Naive thymus-derived CD4-positive, alpha-beta T cell (primary cell): Measurements from ENCODE around the gene GDAP1L1. TPM values are rescaled to one million over a fixed set of nuclear protein-coding genes. Genes with fewer than 3 reads are reported as not detected.

ENCODE experiments used
- ATAC-seq: fragments of 150-1000 bp; cut with Tn5 transposase; 2 replicates; pipeline ENCODE4 v1.10.0; 2021; ENCODE audit warnings: mild to moderate bottlenecking, moderate library complexity
- CTCF ChIA-PET: fragments of 350-600 bp; sonication (Branson Sonifier 250); formaldehyde crosslinking; loops from one replicate; lab custom pipeline; 2021; ENCODE audit warnings: antibody characterized with exemption; lab: Charles Lee
- POLR2A ChIA-PET: fragments of 350-600 bp; sonication (Branson Sonifier 250); formaldehyde crosslinking; loops from one replicate; lab custom pipeline; 2021; ENCODE audit warnings: antibody characterized with exemption, inconsistent platforms; lab: Charles Lee
- DNase-seq, 9 donors: peaks; one replicate each; pipeline versions ENCODE4 v3.0.0 to v3.0.0-alpha.2; 2020 to 2022; ENCODE audit warnings: mixed read lengths in 1 of 9
- H3K27ac ChIP-seq: one replicate; pipeline ENCODE4 v1.7.0; 2013; ENCODE audit warnings: mild to moderate bottlenecking, low read depth, low read length, moderate library complexity
- H3K27me3 ChIP-seq, 2 donors: one replicate each; pipeline ENCODE4 v1.7.0; 2013; ENCODE audit warnings: low read length in 2 of 2, mild to moderate bottlenecking in 2 of 2, moderate library complexity in 2 of 2; ENCODE audit not compliant: control insufficient read depth in 2 of 2, insufficient read depth in 2 of 2
- H3K36me3 ChIP-seq, 3 experiments: 1 replicate in 2 of 3; 2 replicates in 1 of 3; pipeline ENCODE4 v1.7.0; 2013; ENCODE audit warnings: low read length in 3 of 3, mild to moderate bottlenecking in 3 of 3, moderate library complexity in 1 of 3; ENCODE audit not compliant: insufficient read depth in 3 of 3, control insufficient read depth in 2 of 3
- H3K4me1 ChIP-seq, 2 donors: one replicate each; pipeline ENCODE4 v1.7.0; 2013; ENCODE audit warnings: low read length in 2 of 2, mild to moderate bottlenecking in 2 of 2, moderate library complexity in 1 of 2; ENCODE audit not compliant: control insufficient read depth in 2 of 2, insufficient read depth in 2 of 2
- H3K4me3 ChIP-seq: 2 replicates; pipeline ENCODE4 v1.7.0; 2013; ENCODE audit warnings: mild to moderate bottlenecking, low read length
- H3K9me3 ChIP-seq, 3 experiments: 1 replicate in 2 of 3; 2 replicates in 1 of 3; pipeline ENCODE4 v1.7.0; 2013; ENCODE audit warnings: low read length in 3 of 3; ENCODE audit not compliant: control insufficient read depth in 2 of 3
- H3K27ac Mint-ChIP-seq, 9 donors: one replicate each; pipeline ENCODE4 v1.8.0; 2020 to 2022; ENCODE audit warnings: mixed read lengths in 9 of 9, mild to moderate bottlenecking in 8 of 9, moderate library complexity in 5 of 9, inconsistent platforms in 2 of 9
- H3K27me3 Mint-ChIP-seq, 5 donors: one replicate each; pipeline ENCODE4 v1.8.0; 2021 to 2022; ENCODE audit warnings: mixed read lengths in 5 of 5, mild to moderate bottlenecking in 1 of 5
- H3K36me3 Mint-ChIP-seq, 5 donors: one replicate each; pipeline ENCODE4 v1.8.0; 2020 to 2022; ENCODE audit warnings: mixed read lengths in 5 of 5, mild to moderate bottlenecking in 3 of 5, inconsistent platforms in 1 of 5
- H3K4me1 Mint-ChIP-seq, 7 donors: one replicate each; pipeline ENCODE4 v1.8.0; 2020 to 2022; ENCODE audit warnings: mixed read lengths in 7 of 7, mild to moderate bottlenecking in 3 of 7, inconsistent platforms in 1 of 7
- H3K4me3 Mint-ChIP-seq, 10 donors: one replicate each; pipeline ENCODE4 v1.8.0; 2020 to 2022; ENCODE audit warnings: mild to moderate bottlenecking in 10 of 10, mixed read lengths in 10 of 10, moderate library complexity in 6 of 10, inconsistent platforms in 2 of 10
- H3K9me3 Mint-ChIP-seq, 11 donors: one replicate each; pipeline ENCODE4 v1.8.0; 2020 to 2022; ENCODE audit warnings: mixed read lengths in 11 of 11, mild to moderate bottlenecking in 4 of 11, inconsistent platforms in 1 of 11, moderate library complexity in 1 of 11
- intact Hi-C, 2 donors: fragments of 100-400 bp; cut with micrococcal nuclease; formaldehyde crosslinking; loops; one replicate each; pipeline ENCODE4 v1.15.1; 2023
- polyA plus RNA-seq, 2 donors: library from polyadenylated mRNA; unstranded; fragments of 300-500 nt; fragmentation: Illumina TruSeq; gene quantifications; one replicate each; pipeline ENCODE4 v1.2.3, GENCODE V29; 2021
- total RNA-seq, 6 experiments: library from RNA in 5 of 6; stranded (reverse) in 5 of 6; gene quantifications; 1 replicate in 5 of 6; 2 replicates in 1 of 6; pipeline ENCODE4 v1.2.3 and lab custom pipeline; 2021 to 2026

The GDAP1L1 gene
- total and polyA plus RNA-seq, 7 experiments from 2014 or later: not detected

- H3K27ac Mint-ChIP-seq: peak overlapping the region in 8 of 9 donors; percentile 45 to 99 (median 91)
- Histone ChIP-seq H3K9me3 (no peaks in the 10 kb centered on the region), H3K27ac (no peak overlapping the region), H3K27me3 (no peaks in the 10 kb centered on the region), H3K4me3 (no peak overlapping the region), H3K4me1 (peaks cover 26 to 27% of the 10 kb centered on the region in 2 donors), H3K36me3 (no peaks in the 10 kb centered on the region)
- peaks cover 0 to 5% (median 0%) of the 10 kb centered on the region in 5 donors for H3K36me3 Mint-ChIP-seq
- no peaks in the 10 kb centered on the region for H3K27me3 Mint-ChIP-seq
- peaks cover 32 to 62% (median 52%) of the 10 kb centered on the region in 7 donors for H3K4me1 Mint-ChIP-seq
- CTCF ChIA-PET: interaction anchor here (0.6 kb wide), 1 partner anchor 165 kb away, joined by 4 read pairs; no protein-coding TSS in a partner anchor
- ATAC-seq: no peak
- no peak for DNase-seq
- intact Hi-C loops: no loop called here
- H3K4me3 Mint-ChIP-seq: peak overlapping the region in 1 of 10 donors; percentile 82
- POLR2A ChIA-PET: interaction anchor here (0.8 kb wide), 1 partner anchor 89 kb away, joined by 3 read pairs; the partner anchor contains the start of gene FITM2
- H3K9me3 Mint-ChIP-seq: peaks cover 0 to 1% (median 0%) of the 10 kb centered on the region in 11 donors
These were observed 25.1 kb upstream of the GDAP1L1 start for GRCh38 chr20:44222027-44222426.

DNA sequence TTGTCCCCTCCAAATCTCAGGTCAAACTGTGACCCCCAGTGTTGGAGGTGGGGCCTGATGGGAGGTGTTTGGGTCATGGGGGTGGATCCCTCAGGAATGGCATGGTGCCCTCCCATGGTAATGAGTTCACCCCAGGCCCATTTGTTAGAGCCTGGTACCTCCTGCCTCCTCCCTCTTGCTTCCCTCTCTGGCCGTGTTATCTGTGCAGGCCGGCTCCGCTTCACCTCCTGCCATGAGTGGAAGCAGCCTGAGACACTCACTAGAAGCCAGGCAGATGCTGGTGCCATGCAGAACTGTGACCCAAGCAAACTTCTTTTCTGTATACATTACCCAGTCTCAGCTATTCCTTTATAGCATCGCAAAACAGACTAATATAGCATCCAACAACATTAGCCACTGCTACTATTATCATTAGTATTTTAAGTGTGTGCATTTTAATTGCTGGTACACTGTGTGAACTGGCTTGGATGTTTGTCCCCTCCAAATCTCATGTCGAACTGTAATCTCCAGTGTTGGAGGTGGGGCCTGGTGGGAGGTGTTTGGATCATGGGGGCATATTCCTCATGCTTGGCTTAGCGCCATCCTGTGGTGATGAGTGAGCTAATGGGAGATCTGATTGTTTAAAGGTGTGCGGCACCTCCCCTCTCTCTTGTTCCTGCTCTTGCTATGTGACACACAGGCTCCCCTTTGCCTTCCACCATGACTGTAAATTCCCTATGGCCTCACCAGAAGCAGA, 24.3 kb upstream of the GDAP1L1 start:
- ATAC-seq (no peak), DNase-seq (no peak)
- ChIA-PET POLR2A (interaction anchor here (2.6 kb wide), 1 partner anchor 88 kb away, joined by 8 read pairs; the partner anchor contains the start of gene FITM2), CTCF (interaction anchor here (0.6 to 0.8 kb wide), 2 partner anchors 9 to 164 kb away, joined by 4 to 6 read pairs; no protein-coding TSS in a partner anchor)
- Histone ChIP-seq H3K27me3 (no peaks in the 10 kb centered on the region), H3K36me3 (no peaks in the 10 kb centered on the region), H3K4me3 (no peak overlapping the region), H3K4me1 (peaks cover 19 to 22% of the 10 kb centered on the region in 2 donors), H3K27ac (no peak overlapping the region), H3K9me3 (no peaks in the 10 kb centered on the region)
- peaks cover 0 to 1% (median 0%) of the 10 kb centered on the region in 11 donors for H3K9me3 Mint-ChIP-seq
- no peak overlapping the region for H3K4me3 Mint-ChIP-seq
- intact Hi-C loops: no loop called here
- H3K4me1 Mint-ChIP-seq: peaks cover 24 to 55% (median 45%) of the 10 kb centered on the region in 7 donors
- no peaks in the 10 kb centered on the region for H3K27me3 Mint-ChIP-seq
- peaks cover 0 to 5% (median 0%) of the 10 kb centered on the region in 5 donors for H3K36me3 Mint-ChIP-seq
- H3K27ac Mint-ChIP-seq: peak overlapping the region in 8 of 9 donors; percentile 76 to 94 (median 91)

- ATAC-seq (no peak), DNase-seq (no peak)
- POLR2A ChIA-PET: interaction anchor here (0.6 to 2.6 kb wide), 3 partner anchors 12 to 87 kb away, joined by 3 to 8 read pairs (median 3); partner anchors contain the start of gene FITM2
- Histone ChIP-seq H3K4me3 (no peak overlapping the region), H3K27ac (no peak overlapping the region), H3K9me3 (no peaks in the 10 kb centered on the region), H3K4me1 (peaks cover 11 to 21% of the 10 kb centered on the region in 2 donors), H3K36me3 (no peaks in the 10 kb centered on the region), H3K27me3 (no peaks in the 10 kb centered on the region)
- peak overlapping the region in 6 of 9 donors; percentile 45 to 94 (median 91) for H3K27ac Mint-ChIP-seq
- peaks cover 0 to 5% (median 0%) of the 10 kb centered on the region in 5 donors for H3K36me3 Mint-ChIP-seq
- no peak overlapping the region for H3K4me3 Mint-ChIP-seq
- CTCF ChIA-PET: interaction anchor here (0.8 to 2.4 kb wide), 3 partner anchors 8 to 87 kb away, joined by 4 to 9 read pairs (median 6); partner anchors contain the start of gene FITM2
- intact Hi-C loops: no loop called here
- no peaks in the 10 kb centered on the region for H3K27me3 Mint-ChIP-seq
- H3K4me1 Mint-ChIP-seq: peaks cover 15 to 45% (median 36%) of the 10 kb centered on the region in 7 donors
- peaks cover 0 to 1% (median 0%) of the 10 kb centered on the region in 11 donors for H3K9me3 Mint-ChIP-seq
These were observed 23.4 kb upstream of the GDAP1L1 start for GRCh38 chr20:44223721-44224120.

- no peaks in the 10 kb centered on the region for H3K27me3 ChIP-seq
- H3K4me3 Mint-ChIP-seq: no peak overlapping the region
- H3K27ac ChIP-seq: no peak overlapping the region
- peaks cover 3 to 12% of the 10 kb centered on the region in 2 donors for H3K4me1 ChIP-seq
- H3K4me3 ChIP-seq: no peak overlapping the region
- peaks cover 5 to 36% (median 26%) of the 10 kb centered on the region in 7 donors for H3K4me1 Mint-ChIP-seq
- H3K27me3 Mint-ChIP-seq: no peaks in the 10 kb centered on the region
- CTCF ChIA-PET: interaction anchor here (1.2 to 2.4 kb wide), 3 partner anchors 9 to 385 kb away, joined by 3 to 9 read pairs (median 4); partner anchors contain the start of gene FITM2
- DNase-seq: no peak
- peaks cover 0 to 5% (median 0%) of the 10 kb centered on the region in 5 donors for H3K36me3 Mint-ChIP-seq
- intact Hi-C loops: no loop called here
- POLR2A ChIA-PET: interaction anchor here (1.2 to 2.6 kb wide), 2 partner anchors 13 to 86 kb away, joined by 3 to 8 read pairs; partner anchors contain the start of gene FITM2
- peaks cover 0 to 1% (median 0%) of the 10 kb centered on the region in 11 donors for H3K9me3 Mint-ChIP-seq
- no peak for ATAC-seq
- H3K36me3 ChIP-seq: no peaks in the 10 kb centered on the region
- no peaks in the 10 kb centered on the region for H3K9me3 ChIP-seq
- peak overlapping the region in 7 of 9 donors; percentile 51 to 94 (median 78) for H3K27ac Mint-ChIP-seq
These were observed 22.5 kb upstream of the GDAP1L1 start for GRCh38 chr20:44224637-44225036.

DNA sequence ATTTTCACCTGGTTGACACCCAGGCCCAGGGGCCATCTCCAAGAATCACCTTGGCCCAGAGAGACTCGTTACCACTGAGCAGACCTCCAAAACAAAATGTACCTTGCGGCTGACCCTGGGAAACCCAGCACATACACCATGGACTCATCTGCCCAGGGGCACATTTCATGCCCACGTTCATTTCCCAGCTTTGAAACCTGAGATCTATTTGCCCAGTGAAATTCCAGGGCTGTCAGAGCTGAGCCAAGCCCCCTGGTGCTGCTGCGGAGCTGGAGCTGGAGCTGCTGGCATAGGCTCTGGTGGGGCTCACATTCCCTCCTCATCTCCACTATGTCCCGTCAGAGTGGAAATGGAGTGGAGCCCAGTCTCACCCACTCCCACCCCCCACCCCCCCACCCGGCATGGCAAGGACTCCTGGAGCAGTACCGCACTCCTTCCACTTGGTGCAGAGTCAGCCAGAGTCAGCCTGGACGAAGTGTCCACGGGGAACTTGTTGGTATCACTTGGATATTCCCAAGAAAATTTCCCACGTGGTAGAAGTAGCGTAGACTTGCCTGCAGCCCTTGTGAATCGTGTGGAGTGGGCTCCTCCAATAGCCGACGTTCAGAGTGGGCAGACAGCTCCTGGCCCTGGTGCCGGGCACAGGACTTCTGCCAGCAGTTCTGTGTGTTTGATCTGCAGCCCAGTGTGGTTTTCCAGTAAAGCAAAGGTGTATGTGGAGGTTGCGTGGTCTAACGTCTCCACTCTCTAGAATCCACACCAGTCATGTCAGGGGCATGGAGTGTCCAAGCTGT, 18.4 kb upstream of the GDAP1L1 start:
- Mint-ChIP-seq H3K27me3 (no peaks in the 10 kb centered on the region), H3K9me3 (no peaks in the 10 kb centered on the region), H3K27ac (peak overlapping the region in 1 of 9 donors; percentile 66), H3K36me3 (no peaks in the 10 kb centered on the region), H3K4me1 (peaks cover 0 to 17% (median 8%) of the 10 kb centered on the region in 7 donors), H3K4me3 (no peak overlapping the region)
- Histone ChIP-seq H3K9me3 (no peaks in the 10 kb centered on the region), H3K4me1 (no peaks in the 10 kb centered on the region), H3K27ac (no peak overlapping the region), H3K36me3 (no peaks in the 10 kb centered on the region), H3K4me3 (no peak overlapping the region), H3K27me3 (no peaks in the 10 kb centered on the region)
- DNase-seq: no peak
- ChIA-PET POLR2A (interaction anchor here (0.6 kb wide), 1 partner anchor 489 kb away, joined by 8 read pairs; no protein-coding TSS in a partner anchor), CTCF (no interaction called here)
- no peak for ATAC-seq
- intact Hi-C loops: no loop called here

GRCh38 chr20:44231193-44231592, 15.9 kb upstream of the GDAP1L1 start:
- Histone ChIP-seq H3K4me3 (no peak overlapping the region), H3K4me1 (no peaks in the 10 kb centered on the region), H3K36me3 (no peaks in the 10 kb centered on the region), H3K27me3 (no peaks in the 10 kb centered on the region), H3K27ac (no peak overlapping the region), H3K9me3 (no peaks in the 10 kb centered on the region)
- DNase-seq (no peak), ATAC-seq (no peak)
- Mint-ChIP-seq H3K27me3 (no peaks in the 10 kb centered on the region), H3K4me3 (no peak overlapping the region), H3K27ac (peak overlapping the region in 2 of 9 donors; percentile 52 to 65), H3K9me3 (no peaks in the 10 kb centered on the region), H3K36me3 (no peaks in the 10 kb centered on the region), H3K4me1 (peaks cover 0 to 12% (median 8%) of the 10 kb centered on the region in 7 donors)
- ChIA-PET CTCF (interaction anchor here (1.4 kb wide), 1 partner anchor 14 kb away, joined by 4 read pairs; no protein-coding TSS in a partner anchor), POLR2A (no interaction called here)
- intact Hi-C loops: no loop called here
